Muscle of leg (tissue), 11 donors: Measurements from ENCODE around the gene CDKAL1. TPM values are rescaled to one million over a fixed set of nuclear protein-coding genes. Genes with fewer than 3 reads are reported as not detected.
"Not testable (repeated sequence)": the region's sequence is repeated elsewhere in the genome, so short reads cannot be mapped to it uniquely, and the experiment has no call there.

ENCODE experiments used
- DNase-seq: peaks from one replicate; pipeline ENCODE4 v3.0.0; 2013
- H3K27ac ChIP-seq: one replicate; pipeline ENCODE4 v1.5.1; 2013; ENCODE audit warnings: mild to moderate bottlenecking, low read length, control low read depth
- H3K27me3 ChIP-seq: one replicate; pipeline ENCODE4 v1.6.1; 2013; ENCODE audit warnings: low read length; ENCODE audit not compliant: control insufficient read depth, insufficient read depth
- H3K36me3 ChIP-seq: one replicate; pipeline ENCODE4 v1.6.1; 2013; ENCODE audit warnings: low read length; ENCODE audit not compliant: control insufficient read depth, insufficient read depth
- H3K4me1 ChIP-seq: one replicate; pipeline ENCODE4 v1.6.1; 2013; ENCODE audit warnings: low read length; ENCODE audit not compliant: control insufficient read depth, insufficient read depth
- H3K4me3 ChIP-seq: one replicate; pipeline ENCODE4 v1.5.1; 2013; ENCODE audit warnings: low read length, control low read depth
- H3K9me3 ChIP-seq: replicated peaks from 2 replicates; pipeline ENCODE4 v1.6.1; 2013; ENCODE audit warnings: low read depth, low read length; ENCODE audit not compliant: control insufficient read depth
- WGBS: methylation state at CpG from one replicate; pipeline ENCODE4 v1.1.5; 2013; ENCODE audit warnings: missing lambda C conversion rate; ENCODE audit not compliant: insufficient coverage; 5-methylcytosine and 5-hydroxymethylcytosine counted together
- polyA plus RNA-seq, 8 donors: library from polyadenylated mRNA; unstranded; fragments of 120-200 nt; gene quantifications; one replicate each; pipeline versions ENCODE4 v1.2.1 to v1.2.3, GENCODE V29; 2013; ENCODE audit warnings: inconsistent platforms in 1 of 8, low replicate concordance in 1 of 8; ENCODE audit not compliant: insufficient read length in 8 of 8, insufficient read depth in 1 of 8
- total RNA-seq: library from RNA; stranded (reverse); fragments of 120-200 nt; gene quantifications from one replicate; pipeline ENCODE4 v1.2.4, GENCODE V29; 2013

CDKAL1 gene
- total and polyA plus RNA-seq, 9 donors = 11.0 to 23.6 (median 13.0) TPM

DNA sequence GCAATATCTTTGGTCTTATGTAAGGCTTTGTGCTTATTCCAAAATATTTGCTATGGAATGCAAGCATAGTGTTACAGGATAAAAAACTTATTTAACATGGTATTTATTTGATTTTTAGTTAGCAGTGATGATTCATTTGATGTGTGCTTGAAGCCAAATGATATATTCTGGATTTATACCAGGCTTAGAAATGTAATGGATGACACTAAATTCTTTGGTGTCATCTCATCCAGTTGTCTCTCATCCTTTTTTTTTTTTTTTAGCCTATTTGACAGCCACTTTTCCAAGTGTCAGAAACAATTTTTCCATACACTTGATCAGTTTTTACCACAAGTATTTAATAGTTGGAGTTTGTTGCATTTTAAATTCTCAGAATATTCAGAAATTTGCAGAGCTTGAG is 515.3 kb downstream of the CDKAL1 start:
- DNase-seq = peak; percentile 16
- peaks cover 11% of the 10 kb centered on the region for H3K4me1 ChIP-seq

DNA sequence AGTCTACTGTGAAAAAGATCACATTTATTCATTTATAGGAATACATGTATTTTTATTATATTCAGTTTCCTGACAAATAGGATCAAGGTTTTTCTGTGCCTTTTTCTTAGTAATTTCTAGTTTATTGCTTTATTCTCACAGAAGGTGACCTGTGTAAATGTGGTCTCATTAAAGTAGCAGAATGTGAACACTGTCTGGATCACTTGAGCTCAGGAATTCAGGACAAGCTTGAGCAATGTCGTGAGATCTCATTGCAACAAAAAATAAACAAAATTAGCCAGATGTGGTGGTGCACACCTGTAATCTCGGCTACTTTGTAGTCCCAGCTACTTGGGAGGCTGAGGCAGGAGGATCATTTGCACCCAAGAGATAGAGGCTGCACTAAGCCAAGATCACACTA is 516.7 kb downstream of the CDKAL1 start:
- Histone ChIP-seq H3K4me3 (no peak overlapping the region), H3K36me3 (no peaks in the 10 kb centered on the region), H3K4me1 (peaks cover 5% of the 10 kb centered on the region), H3K9me3 (peaks cover 2% of the 10 kb centered on the region), H3K27me3 (no peaks in the 10 kb centered on the region), H3K27ac (no peak overlapping the region)
- WGBS = 88% methylated on average over 1 of the region's 2 CpGs
- DNase-seq = no peak

More for the DNA sequence above, 515.3 kb downstream of the CDKAL1 start:
- H3K27me3 ChIP-seq = no peaks in the 10 kb centered on the region
- no peak overlapping the region for H3K27ac ChIP-seq
- H3K4me3 ChIP-seq = no peak overlapping the region
- H3K36me3 ChIP-seq = no peaks in the 10 kb centered on the region
- no peaks in the 10 kb centered on the region for H3K9me3 ChIP-seq

DNA sequence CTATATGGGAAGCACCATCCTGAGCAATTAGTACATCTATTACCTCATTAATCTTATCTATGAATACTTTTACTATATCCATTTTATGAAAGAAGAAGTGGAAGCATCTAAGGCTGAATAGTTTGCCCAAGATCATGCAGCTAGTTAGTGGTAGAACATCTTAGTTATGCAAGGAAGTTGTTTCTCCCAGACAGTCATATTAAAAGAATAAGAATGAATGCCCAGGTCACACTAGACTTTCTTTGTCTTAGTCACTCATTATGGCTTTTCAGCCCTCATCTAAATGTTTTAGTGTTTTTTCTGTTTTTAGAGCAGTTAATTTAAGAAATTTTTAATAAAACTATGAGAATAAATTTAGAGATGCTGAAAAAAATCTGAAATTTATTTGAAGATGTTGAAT is 517.5 kb downstream of the CDKAL1 start:
- Histone ChIP-seq H3K4me1 (peaks cover 2% of the 10 kb centered on the region), H3K27ac (no peak overlapping the region), H3K36me3 (no peaks in the 10 kb centered on the region), H3K9me3 (peaks cover 2% of the 10 kb centered on the region), H3K4me3 (no peak overlapping the region), H3K27me3 (no peaks in the 10 kb centered on the region)
- no peak for DNase-seq

DNA sequence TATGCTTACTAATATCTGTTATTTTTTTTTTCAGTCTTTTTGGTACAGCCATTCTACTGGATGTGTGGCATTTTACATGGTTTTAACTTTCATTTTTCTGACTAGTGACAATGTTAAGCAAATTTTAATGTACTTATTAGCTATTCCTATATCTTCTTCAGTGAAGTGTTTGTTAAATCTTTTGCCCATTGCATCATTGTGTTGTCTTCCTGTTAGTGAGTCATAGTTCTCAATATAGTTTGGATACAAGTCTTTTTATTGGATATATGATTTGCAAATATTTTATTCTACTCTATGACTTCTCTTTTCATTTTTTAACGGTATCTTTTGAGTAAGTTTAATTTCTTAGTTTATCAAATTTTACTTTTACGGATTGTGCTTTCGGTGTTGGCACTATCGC is 519.4 kb downstream of the CDKAL1 start:
- peaks cover 5% of the 10 kb centered on the region for H3K9me3 ChIP-seq
- H3K36me3 ChIP-seq = no peaks in the 10 kb centered on the region
- H3K4me3 ChIP-seq = no peak overlapping the region
- H3K27me3 ChIP-seq = no peaks in the 10 kb centered on the region
- H3K27ac ChIP-seq = no peak overlapping the region
- no CpG with 5 or more reads among the region's 4 CpGs for WGBS
- no peaks in the 10 kb centered on the region for H3K4me1 ChIP-seq
- DNase-seq = no peak

DNA sequence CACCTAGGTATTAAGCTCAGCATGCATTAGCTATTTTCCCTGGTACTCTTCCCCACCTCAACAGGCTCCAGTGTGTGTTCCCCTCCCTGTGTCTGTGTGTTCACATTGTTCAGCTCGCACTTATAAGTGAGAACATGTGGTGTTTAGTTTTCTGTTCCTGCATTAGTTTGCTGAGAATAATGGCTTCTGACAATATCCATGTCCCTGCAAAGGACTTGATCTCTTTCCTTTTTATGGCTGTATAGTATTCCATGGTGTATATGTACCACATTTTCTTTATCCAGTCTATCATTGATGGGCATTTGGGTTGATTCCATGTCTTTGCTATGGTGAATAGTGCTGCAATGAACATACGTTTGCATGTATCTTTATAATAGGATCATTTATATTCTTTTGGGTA is 521.2 kb downstream of the CDKAL1 start:
- not testable (repeated sequence) for H3K27me3 ChIP-seq, DNase-seq, H3K27ac ChIP-seq, H3K4me3 ChIP-seq, H3K36me3 ChIP-seq, H3K4me1 ChIP-seq
- WGBS = no CpG with 5 or more reads among the region's 2 CpGs
- H3K9me3 ChIP-seq = peaks cover 18% of the 10 kb centered on the region

DNA sequence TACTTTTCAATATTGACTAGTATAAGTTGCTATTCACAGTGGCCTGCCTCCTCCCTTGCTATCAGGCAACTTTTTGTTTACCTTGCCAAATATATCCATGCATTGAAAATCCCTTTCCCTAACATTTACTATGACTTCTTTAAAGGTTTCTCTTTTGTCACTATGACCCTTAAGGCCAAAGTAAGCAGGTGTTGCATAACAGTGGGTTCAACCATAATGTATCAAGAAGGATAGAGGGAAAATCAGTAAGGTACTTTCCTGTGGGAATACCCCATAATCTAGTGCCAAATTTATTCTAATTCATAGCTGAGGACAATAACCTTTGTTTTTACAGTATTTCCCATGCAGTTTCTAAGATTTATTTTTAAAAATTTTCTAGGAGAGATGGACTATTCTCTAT is 527.6 kb downstream of the CDKAL1 start:
- Histone ChIP-seq H3K9me3 (peaks cover 16% of the 10 kb centered on the region), H3K4me1 (no peaks in the 10 kb centered on the region), H3K36me3 (no peaks in the 10 kb centered on the region), H3K27ac (no peak overlapping the region), H3K4me3 (no peak overlapping the region), H3K27me3 (no peaks in the 10 kb centered on the region)
- DNase-seq = no peak

DNA sequence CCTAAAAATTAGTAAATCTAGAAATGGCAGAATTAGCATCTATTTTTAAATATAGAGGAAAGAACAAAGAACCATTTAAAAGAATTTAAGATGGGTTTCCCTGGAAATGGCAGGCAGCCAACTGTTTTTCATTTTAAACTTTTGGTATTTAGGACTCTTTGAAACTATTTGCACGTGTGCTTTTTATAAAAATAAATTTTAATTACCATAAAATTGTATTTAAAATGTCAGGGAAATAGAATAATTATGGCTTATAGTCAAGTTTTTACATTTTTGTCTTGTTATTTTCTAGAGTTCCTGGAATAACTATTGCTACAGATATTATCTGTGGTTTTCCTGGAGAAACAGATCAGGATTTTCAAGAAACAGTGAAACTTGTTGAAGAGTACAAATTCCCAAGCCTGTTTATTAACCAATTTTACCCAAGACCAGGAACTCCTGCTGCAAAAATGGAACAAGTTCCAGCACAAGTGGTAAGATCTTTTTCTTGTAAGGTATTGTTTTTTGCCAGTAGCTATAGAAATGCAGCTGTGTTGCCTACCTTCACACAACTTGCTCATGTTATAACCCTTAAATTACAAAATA is 530.6 kb downstream of the CDKAL1 start:
- peak; percentile 16 for DNase-seq
- peaks cover under 1% of the 10 kb centered on the region for H3K9me3 ChIP-seq
- no peak overlapping the region for H3K4me3 ChIP-seq
- no CpG with 5 or more reads among the region's 1 CpG for WGBS
- no peaks in the 10 kb centered on the region for H3K4me1 ChIP-seq
- H3K27me3 ChIP-seq = no peaks in the 10 kb centered on the region
- H3K36me3 ChIP-seq = no peaks in the 10 kb centered on the region
- H3K27ac ChIP-seq = no peak overlapping the region

DNA sequence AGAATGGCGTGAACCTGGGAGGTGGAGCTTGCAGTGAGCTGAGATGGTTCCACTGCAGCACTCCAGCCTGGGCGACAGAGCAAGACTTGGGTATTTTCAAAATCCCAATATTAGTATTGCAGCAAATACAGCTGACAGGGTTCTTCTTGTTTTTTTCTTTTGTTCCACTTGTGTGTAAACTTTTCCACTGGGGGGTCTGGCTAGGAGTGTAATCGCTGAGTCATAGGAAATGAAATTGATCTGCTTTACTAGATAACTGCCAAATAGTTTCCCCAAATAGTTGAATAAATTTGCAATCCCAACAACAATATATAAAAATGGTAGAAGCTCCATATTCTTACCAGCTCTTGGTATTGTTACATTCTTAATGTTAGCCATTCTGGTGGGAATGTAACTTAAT is 533.3 kb downstream of the CDKAL1 start:
- no peak overlapping the region for H3K4me3 ChIP-seq
- H3K36me3 ChIP-seq = no peaks in the 10 kb centered on the region
- H3K4me1 ChIP-seq = no peaks in the 10 kb centered on the region
- WGBS = 80% methylated on average over 1 of the region's 3 CpGs
- DNase-seq = no peak
- no peaks in the 10 kb centered on the region for H3K9me3 ChIP-seq
- no peak overlapping the region for H3K27ac ChIP-seq
- H3K27me3 ChIP-seq = no peaks in the 10 kb centered on the region

DNA sequence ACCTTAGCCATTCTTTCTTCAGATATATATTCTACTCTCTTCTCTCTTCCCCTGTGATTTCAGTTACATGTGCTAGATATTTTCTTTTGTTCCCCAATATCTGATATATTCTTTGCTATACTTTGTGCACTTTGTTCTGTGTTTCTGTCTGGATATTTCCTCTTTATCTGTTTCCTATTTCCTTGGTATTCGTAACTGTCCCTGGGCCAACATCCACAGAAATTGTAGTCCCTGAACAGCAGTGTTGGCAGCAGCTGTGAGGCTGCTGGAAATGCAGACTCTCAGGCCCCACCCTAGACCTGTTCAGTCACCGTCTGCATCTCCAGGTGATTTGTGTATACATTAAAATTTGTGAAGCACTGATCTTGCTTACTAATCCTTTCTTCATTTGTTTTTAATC is 536.4 kb downstream of the CDKAL1 start:
- 25% methylated on average over 1 of the region's 2 CpGs for WGBS
- H3K27ac ChIP-seq = no peak overlapping the region
- no peaks in the 10 kb centered on the region for H3K4me1 ChIP-seq
- no peak overlapping the region for H3K4me3 ChIP-seq
- no peak for DNase-seq
- H3K9me3 ChIP-seq = peaks cover 15% of the 10 kb centered on the region
- no peaks in the 10 kb centered on the region for H3K27me3 ChIP-seq
- no peaks in the 10 kb centered on the region for H3K36me3 ChIP-seq

DNA sequence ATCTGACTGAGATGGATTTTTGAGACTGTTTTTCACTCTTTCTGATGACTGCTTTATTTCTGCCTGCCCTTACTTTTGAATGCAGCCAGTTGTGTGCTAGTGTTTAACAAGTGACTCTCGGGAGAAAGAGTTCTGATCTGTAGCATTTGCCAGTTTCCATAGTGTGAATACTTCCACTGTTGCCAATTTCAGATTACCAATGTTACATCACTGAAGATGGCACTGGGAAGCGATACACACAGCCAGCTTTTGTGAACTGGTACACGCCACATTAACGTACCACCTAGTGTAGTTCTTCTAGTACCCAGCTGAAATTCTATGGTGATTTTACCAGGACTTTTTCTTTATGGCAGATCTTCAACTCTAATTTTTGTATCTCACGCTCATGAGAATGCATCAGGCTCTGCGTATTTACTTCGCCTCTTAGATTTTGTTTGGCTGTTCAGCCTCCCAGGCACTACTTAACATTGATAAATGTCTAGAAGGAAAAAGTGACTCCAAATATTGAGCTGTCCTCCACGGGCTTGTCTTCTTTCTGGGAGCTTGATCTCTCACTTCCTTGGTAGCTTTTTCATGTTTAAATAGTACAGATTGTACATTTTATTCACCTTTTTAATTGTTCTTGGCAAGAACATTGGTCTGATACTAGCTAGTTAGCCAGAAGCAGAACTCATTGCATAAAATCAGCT is 537.7 kb downstream of the CDKAL1 start:
- Histone ChIP-seq H3K4me3 (no peak overlapping the region), H3K27ac (no peak overlapping the region), H3K36me3 (no peaks in the 10 kb centered on the region), H3K4me1 (no peaks in the 10 kb centered on the region), H3K27me3 (no peaks in the 10 kb centered on the region), H3K9me3 (peaks cover 15% of the 10 kb centered on the region)
- 100% methylated on average over 2 of the region's 8 CpGs for WGBS
- DNase-seq = no peak
